ENCODE measurements around the gene RNF144B.

- TF ChIP-seq CTCF (IDR thresholded peaks at IDR 0.05) (no peak), POLR2A (IDR thresholded peaks at IDR 0.05) (no peak)
Observed at GRCh38 chr6:18406955-18407749, 20.0 kb downstream of the RNF144B start.
